ENCODE results near the gene ATP2B2.

DNA sequence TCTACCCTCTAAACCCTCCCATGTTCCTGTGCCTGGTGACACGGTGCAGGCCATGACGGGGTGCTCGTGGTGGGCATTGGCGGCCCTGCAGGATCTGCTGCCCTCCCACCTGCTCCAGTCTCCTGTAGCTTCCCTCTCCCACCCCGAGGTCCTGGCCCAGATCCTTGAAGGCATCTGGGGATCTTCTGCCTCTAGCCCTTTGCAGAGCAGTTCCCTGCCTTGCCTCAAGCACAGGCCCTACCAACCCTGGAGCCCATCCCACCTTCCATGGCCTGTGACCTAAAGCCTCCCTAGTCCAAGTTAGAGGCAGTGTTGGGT is 157.0 kb downstream of the ATP2B2 start:
- TF ChIP-seq, protein P1, sequence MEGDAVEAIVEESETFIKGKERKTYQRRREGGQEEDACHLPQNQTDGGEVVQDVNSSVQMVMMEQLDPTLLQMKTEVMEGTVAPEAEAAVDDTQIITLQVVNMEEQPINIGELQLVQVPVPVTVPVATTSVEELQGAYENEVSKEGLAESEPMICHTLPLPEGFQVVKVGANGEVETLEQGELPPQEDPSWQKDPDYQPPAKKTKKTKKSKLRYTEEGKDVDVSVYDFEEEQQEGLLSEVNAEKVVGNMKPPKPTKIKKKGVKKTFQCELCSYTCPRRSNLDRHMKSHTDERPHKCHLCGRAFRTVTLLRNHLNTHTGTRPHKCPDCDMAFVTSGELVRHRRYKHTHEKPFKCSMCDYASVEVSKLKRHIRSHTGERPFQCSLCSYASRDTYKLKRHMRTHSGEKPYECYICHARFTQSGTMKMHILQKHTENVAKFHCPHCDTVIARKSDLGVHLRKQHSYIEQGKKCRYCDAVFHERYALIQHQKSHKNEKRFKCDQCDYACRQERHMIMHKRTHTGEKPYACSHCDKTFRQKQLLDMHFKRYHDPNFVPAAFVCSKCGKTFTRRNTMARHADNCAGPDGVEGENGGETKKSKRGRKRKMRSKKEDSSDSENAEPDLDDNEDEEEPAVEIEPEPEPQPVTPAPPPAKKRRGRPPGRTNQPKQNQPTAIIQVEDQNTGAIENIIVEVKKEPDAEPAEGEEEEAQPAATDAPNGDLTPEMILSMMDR (IDR thresholded peaks at IDR 0.05): no peak
- TF ChIP-seq POLR2A (IDR thresholded peaks at IDR 0.05) (no peak), EP300 (IDR thresholded peaks at IDR 0.05) (no peak)

All from tibial nerve (tissue), 4 donors.